ENCODE data around the gene GPATCH1.
"Not testable (repeated sequence)": the region's sequence is repeated elsewhere in the genome, so short reads cannot be mapped to it uniquely, and the experiment has no call there.

GPATCH1 gene

DNA sequence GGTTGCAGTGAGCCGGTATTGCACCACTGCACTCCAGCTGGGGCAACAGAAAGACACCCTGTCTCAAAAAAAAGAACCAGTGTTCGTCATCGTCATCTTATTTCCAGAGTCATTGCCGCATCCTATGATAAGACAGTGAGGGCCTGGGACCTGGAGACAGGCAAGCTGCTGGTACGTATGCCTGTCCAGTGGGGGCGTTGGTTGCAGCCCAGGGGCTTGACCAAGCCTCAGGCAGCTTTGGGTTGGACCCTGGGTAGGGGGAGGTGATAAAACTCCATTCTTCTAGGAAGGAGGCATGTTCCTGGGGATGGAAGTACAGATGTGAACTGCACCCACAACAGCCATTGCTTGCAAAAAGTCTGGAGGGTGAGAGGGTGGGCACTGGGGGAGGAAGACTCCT lies 66.6 kb downstream of the GPATCH1 start:
- DNase-seq, result no peak
- intact Hi-C loops (cut with DNase I), result no loop called here

DNA sequence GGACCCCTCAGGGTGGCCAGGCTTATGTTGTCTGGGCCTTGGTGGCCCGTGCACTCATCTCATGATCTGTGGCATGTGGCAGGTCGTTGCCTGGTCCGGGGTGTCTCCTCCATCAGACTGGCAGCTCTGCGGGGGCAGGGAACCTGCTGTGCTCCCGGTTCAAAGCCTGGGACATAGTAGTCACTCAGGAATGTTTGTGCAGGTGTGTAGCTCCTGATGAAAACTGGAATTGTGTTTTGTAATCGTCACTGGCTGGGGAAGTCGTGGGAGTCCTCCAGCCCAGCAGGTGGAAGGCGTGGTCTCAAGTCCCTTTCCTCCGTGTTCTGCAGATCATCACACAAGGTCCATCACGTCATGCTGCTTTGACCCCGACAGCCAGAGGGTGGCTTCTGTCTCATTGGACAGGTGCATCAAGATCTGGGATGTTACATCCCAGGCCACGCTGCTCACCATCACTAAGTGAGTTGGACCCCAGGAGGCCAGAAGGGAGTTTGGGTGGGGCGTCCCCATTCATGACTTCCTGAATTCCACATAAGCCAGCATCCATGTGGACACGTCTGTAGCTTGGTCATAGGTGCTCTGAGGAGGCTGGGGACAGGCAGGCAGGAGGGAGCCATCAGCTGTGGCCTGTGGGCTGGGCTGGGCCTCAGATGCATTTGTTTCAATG lies 70.0 kb downstream of the GPATCH1 start:
- no peak for DNase-seq
- intact Hi-C loops (cut with DNase I), result no loop called here

DNA sequence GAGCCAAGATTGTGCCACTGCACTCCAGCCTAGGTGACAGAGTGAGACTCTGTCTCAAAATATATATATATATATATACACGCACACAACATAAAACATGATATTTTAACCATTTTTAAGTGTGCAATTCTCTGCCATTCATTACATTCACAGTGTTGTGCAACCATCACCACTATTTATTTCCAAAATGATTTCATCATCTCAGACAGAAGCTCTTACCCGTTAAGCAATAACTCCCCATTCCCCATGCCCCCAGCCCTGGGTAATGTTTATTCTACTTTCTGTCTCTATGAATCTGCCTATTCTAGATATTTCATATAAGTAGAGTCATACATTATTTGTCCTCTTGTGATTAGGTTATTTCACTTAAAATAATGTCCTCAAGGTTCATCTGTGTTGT lies 71.2 kb downstream of the GPATCH1 start:
- no peak for DNase-seq
- intact Hi-C loops (cut with DNase I), result no loop called here

DNA sequence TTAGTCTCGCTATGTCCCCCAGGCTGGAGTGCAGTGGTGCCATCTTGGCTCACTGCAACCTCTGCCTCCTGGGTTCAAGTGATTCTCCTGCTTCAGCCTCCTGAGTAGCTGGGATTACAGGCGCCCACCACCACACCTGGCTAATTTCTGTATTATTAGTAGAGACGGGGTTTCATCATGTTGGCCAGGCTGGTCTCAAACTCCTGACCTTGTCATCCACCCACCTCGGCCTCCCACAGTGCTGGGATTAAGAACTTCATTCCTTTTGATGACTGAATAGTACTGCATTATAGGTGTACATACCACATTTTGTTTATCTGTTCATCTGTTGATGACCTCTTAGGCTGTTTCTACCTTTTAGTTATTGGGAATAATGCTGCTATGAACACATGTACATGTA lies 71.6 kb downstream of the GPATCH1 start:
- DNase-seq, result not testable (repeated sequence)

DNA sequence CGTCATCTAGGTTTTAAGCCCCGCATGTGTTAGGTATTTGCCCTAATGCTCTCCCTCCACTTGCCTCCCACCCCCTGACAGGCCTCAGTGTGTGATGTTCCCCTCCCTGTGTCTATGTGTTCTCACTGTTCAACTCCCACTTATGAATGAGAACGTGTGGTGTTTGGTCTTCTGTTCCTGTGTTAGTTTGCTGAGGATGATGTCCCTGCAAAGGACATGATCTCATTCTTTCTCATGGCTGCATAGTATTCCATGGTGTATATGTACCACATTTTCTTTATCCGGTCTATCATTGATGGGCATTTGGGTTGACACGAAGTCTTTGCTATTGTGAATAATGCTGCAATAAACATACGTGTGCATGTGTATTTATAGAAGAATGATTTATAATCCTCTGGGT lies 73.3 kb downstream of the GPATCH1 start:
- DNase-seq, result peak in 1 of 42 donors; percentile 2
- intact Hi-C loops (cut with DNase I), result not testable (repeated sequence)

More for the DNA sequence above, 71.6 kb downstream of the GPATCH1 start:
- intact Hi-C loops (cut with DNase I), result not testable (repeated sequence)

DNA sequence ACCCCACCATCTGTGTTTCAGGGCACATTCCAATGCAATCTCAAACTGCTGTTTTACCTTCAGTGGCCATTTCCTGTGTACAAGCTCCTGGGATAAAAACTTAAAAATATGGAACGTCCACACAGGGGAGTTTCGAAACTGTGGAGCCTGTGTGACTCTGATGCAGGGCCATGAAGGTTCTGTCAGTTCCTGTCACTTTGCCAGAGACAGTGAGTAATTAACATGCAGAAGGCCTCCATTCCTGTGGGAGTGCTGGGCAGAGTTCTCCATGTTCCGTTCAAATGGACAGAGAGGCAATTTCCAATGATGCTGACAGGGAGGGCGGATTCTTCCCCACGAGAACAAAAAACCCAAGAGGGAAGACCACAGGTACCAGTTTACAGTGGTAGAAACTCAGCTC lies 75.4 kb downstream of the GPATCH1 start:
- intact Hi-C loops (cut with DNase I), result no loop called here
- DNase-seq, result no peak

DNA sequence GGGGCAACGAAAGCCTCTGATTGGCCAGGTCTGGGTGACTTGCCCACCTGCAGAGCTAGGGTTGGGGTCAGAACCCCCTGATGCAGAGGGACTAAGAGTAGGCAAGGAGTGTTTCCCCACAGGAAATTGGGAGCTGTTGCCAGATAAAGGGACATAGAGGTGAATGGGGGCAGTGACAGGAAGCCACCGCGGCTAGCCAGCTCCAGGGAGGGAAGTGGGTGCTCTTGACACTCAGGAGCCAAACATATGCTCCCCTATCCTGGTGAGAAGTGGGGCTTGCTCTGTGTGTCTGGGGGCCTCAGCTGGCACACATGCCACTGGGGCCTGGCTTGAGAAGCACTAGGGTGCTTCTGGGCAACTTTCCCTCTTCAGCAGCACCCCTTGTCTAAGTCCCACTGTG lies 76.9 kb downstream of the GPATCH1 start:
- DNase-seq, result peak in 1 of 42 donors; percentile 3
- intact Hi-C loops (cut with DNase I), result no loop called here

DNA sequence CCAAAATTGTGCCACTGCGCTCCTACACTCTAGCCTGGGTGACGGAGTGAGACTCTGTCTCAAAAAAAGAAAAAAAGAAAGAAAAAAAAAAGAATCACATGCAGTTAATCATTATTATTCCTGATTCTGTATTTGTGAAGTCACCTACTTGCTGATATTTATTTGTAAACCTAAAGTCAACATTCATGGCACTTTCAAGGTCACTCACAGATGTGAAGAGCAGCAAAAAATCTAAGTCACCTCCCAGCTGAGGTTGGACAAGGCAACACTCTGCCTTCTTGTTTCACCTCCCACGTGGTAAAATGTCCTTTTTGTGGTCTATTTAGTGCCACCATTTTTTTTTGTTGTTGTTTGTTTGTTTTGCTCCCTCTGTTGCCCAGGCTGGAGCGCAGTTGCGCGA lies 77.4 kb downstream of the GPATCH1 start:
- intact Hi-C loops (cut with DNase I), result no loop called here
- no peak for DNase-seq

DNA sequence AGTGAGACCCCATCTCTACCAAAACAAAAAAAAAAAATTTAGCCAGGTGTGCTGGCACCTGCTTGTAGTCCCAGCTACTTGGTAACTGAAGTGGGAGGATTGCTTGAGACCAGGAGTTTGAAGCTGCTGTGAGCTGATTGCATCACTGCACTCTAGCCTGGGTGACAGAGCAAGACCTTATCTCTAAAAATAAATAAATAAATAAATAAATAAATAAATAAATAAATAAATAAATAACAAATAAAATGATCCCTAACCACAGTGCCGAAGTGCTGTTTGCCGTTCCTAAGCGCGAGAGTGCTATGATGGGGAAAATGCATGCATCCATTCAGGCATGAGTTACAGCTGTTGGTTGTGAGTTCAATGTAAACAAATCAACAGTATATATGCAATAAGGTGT lies 78.2 kb downstream of the GPATCH1 start:
- no peak for DNase-seq
- intact Hi-C loops (cut with DNase I), result no loop called here

DNA sequence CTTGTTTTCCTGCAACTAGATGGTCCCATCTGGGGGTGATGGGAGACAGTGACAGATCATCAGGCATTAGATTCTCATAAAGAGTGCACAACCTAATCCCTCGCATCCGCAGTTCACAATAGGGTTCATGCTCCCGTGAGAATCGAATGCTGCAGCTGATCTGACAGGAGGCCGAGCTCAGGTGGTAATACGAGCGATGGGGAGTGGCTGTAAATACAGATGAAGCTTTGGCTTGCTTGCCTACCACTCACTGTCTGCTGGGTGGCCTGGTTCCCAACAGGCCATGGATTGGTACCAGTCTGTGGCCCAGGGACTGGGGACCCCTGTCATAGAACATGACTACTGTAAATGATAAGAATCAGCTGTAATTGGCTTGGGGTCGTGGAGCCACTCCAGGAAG lies 78.9 kb downstream of the GPATCH1 start:
- intact Hi-C loops (cut with DNase I), result no loop called here
- no peak for DNase-seq

DNA sequence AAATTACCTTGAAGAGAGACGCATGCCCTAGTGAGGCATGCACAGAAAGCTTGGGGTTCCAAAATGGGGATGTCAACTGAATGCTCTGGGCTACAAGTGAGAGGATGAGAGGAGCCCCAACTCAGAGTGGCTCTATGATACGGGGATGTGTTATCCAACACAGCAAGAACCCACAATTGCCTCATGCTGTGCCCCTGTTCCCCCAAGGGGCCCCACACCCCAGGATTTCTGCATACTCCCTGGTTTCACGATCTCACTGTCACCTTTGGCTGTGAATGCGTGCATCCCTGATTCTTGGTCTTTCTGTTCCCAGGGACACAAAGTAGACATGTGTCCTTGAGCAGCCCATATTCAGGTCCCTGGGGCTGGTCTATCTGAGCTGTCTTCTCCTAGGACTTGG lies 80.2 kb downstream of the GPATCH1 start:
- DNase-seq, result no peak
- intact Hi-C loops (cut with DNase I), result no loop called here

DNA sequence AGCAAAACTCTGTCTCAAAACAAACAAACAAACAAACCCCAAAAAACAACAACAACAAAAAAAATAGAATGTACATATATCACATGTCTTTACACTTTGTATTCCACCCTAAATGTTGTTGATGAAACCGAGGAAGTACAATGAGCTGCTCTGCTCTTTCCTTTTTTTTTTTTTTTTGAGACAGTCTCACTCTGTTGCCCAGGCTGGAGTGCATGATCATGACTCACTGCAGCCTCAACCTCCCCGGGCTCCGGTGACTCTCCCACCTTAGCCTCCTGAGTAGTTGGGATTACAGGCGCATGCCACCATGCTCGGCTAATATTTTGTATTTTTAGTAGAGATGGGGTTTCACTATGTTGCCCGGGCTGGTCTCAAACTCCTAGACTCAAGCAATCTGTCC lies 82.5 kb downstream of the GPATCH1 start:
- intact Hi-C loops (cut with DNase I), result no loop called here
- DNase-seq, result no peak

DNA sequence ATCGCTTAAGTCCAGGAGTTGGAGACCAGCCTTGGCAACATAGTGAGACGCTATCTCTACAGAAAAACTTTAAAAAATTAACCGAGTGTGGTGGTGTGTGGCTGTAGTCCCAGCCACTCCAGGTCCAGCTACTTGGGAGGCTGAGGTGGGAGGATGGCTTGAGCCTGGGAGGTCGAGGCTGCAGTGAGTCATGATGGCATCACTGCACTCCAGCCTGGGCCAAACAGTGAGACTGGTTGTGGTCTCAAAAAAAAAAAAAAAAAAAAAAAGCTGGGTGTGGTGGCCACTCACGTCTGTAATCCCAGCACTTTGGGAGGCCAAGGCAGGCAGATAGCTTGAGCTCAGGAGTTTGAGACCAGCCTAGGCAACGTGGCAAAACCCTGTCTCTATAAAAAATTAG lies 85.1 kb downstream of the GPATCH1 start:
- DNase-seq; intact Hi-C loops (cut with DNase I): not testable (repeated sequence)

DNA sequence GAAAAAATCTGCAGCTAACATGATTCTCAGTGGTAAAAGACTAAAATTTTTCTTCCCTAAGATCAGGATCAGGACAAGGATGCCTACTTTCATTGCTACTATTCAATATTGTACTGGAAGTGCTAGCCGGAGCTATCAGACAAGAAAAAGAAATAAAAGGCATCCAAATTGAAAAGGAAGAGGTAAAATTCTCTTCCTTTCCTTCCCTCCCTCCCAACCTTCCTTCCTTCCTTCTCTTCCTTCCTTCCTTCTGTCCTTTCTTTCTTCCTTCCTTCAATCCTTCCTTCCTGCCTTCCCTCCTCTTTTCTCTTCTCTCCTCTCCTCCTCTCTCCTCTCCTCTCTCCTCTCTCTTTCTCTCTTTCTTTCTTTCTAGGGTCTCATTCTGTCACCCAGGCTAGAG lies 86.5 kb downstream of the GPATCH1 start:
- intact Hi-C loops (cut with DNase I), result no loop called here

DNA sequence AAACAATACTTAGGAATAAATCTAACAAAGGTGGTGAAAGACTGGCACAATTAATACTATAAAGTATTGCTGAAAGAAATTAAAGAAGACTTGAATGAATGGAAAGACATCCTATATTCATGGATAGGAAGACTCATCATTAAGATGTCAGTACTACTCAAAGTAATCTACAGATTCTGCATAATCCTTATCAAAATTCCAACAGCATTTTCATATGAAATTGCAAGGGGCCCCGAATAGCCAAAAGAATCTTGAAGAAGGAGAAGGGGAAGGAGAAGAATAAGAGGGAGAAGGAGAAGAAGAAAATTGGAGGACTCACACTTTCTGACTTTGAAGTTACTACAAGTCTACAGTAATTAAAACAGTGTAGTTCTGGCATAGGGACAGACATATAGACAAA lies 87.5 kb downstream of the GPATCH1 start:
- intact Hi-C loops (cut with DNase I), result no loop called here
- DNase-seq, result no peak

More for the DNA sequence above, 86.5 kb downstream of the GPATCH1 start:
- no peak for DNase-seq

DNA sequence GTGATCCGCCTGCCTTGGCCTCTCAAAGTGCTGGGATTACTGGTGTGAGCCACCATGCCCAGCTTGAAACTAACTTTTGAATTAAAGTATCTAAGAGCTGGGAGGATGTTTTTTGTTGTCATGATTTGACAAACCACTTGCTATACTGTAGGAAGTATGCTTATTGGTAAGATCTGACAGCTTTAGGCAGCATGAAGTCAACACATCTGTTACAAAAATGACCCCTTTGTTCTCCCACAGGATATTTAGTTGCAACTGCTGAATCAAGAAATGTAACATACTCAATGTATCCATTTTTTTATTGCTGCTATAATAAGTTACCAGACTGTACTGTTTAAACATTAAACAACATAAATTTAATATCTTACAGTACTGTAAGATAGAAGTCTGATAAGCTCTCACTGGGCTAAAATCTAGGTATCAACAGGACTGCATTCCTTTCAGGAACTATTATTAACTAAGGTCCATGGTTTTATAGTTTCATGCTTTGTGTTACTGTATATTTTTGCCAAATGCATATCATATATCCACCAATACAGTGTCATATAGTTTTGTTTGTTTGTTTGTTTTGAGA lies 90.3 kb downstream of the GPATCH1 start:
- DNase-seq, result no peak
- intact Hi-C loops (cut with DNase I), result loop anchor here (10.0 kb wide), 1 partner anchor 197 kb away; the partner anchor contains the start of genes CEP89 and FAAP24

DNA sequence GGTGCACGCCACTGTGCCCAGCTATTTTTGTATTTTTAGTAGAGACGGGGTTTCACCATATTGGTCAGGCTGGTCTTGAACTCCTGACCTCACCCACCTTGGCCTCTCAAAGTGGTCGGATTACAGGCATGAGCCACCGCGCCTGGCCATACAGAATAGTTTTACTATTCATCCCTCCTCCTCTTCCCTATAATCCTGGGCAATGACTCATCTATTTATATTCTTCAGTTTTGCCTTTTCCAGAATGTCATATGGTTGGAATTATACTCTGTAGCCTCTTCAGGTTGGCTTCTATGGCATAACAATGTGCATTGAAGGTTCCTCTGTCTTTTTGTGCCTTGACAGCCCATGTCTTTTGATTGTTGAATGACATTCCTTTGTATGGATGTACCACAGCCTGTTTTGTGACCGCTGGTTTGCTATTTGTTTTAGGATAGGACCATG lies 91.0 kb downstream of the GPATCH1 start:
- intact Hi-C loops (cut with DNase I), result loop anchor here (10.0 kb wide), 1 partner anchor 197 kb away; the partner anchor contains the start of genes CEP89 and FAAP24
- DNase-seq, result no peak

DNA sequence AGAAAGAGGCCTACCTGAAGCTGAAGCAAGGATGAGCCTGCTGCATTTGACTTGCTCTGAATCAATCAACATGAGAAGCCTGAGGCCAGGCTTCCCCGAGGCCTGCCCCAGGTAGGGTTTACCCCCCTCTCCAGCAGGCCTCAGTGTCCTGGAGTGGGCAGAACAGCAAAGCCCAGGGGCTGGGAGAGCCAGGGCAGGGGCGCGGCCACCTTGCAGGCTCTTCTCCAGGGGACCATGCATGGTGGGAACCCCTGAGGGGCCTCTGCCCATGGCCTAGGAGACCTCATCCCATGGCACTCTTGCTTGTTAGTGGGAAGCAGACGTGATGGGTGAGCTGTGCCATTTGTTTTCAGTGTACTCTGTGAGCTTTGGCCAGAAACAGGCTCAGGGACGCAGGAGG lies 93.2 kb downstream of the GPATCH1 start:
- peak in 1 of 42 donors; percentile 7 for DNase-seq
- intact Hi-C loops (cut with DNase I), result loop anchor here (10.0 kb wide), 1 partner anchor 199 kb away; the partner anchor contains the start of genes CEP89 and FAAP24

DNA sequence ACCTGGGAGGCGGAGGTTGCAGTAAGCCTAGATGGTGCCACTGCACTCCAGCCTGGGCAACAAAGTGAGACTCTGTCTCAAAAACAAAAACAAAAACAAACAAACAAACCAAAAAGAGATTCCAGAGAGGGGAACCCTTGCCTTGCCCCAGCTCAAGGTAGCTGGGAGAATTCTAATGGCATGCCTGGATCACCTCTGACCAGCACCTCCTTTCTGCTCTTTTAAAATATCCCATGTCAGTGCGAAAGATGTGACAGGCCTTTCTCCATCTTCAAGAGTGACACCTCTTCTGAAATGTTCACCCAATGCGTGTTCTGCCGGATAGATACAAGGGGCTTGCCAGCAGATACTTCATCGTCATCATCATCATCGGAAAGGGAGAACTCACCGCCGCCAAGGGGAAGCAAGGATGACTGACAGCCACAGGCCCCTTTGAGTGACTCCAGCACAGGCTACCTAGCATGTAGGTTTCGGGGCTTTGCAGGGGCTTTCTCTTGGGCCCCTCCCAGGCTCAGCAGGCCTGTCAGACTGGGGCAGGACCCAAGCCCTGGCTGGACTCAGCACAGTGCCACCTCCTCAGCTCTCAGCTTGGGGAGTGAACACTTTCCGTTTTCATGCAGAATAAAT lies 94.3 kb downstream of the GPATCH1 start:
- peak in 2 of 42 donors; percentile 27 to 33 for DNase-seq
- intact Hi-C loops (cut with DNase I), result loop anchor here (10.0 kb wide), 1 partner anchor 200 kb away; the partner anchor contains the start of genes CEP89 and FAAP24
